K562 (cell line): ENCODE data around the gene CAMSAP2. TPM values are rescaled to one million over a fixed set of nuclear protein-coding genes. Genes with fewer than 3 reads are reported as not detected.

Source experiments
- ATAC-seq: fragments of 200-7000 bp; cut with Tn5 transposase; 3 replicates; pipeline ENCODE4 v1.9.1; 2020; ENCODE audit warnings: moderate library complexity
- BruUV-seq: library from RNA; stranded (reverse); fragments of 400-500 nt; replicated peaks from 2 replicates; lab custom pipeline; 2021; lab: Mats Ljungman, UMichigan
- CTCF ChIA-PET: fragments of 300-600 bp; formaldehyde crosslinking; extraction: SDS; loops from one replicate; lab custom pipeline; 2021; ENCODE audit warnings: low intra/inter-chr PET ratio; lab: Yijun Ruan, JAX
- POLR2A ChIA-PET: fragments of 300-600, 350-650 bp; sonication (Branson Sonifier 250); formaldehyde crosslinking; extraction: SDS; loops from one replicate; lab custom pipeline; 2021; ENCODE audit warnings: antibody characterized with exemption, inconsistent platforms; lab: Yijun Ruan, JAX
- DNase-seq, 4 experiments: peaks; one replicate each; pipeline versions ENCODE4 v3.0.0 to v3.0.0-alpha.2; 2011 to 2018; ENCODE audit warnings: low spot score in 3 of 4, mixed read lengths in 3 of 4; ENCODE audit errors: extremely low read depth in 1 of 4
- FAIRE-seq: peaks from 2 replicates; lab custom pipeline; 2011; peaks lifted over from hg19 to GRCh38; lab: Jason Lieb, UNC
- H2AFZ ChIP-seq: 2 replicates; pipeline ENCODE4 v1.6.0; 2011; ENCODE audit warnings: low read depth, low read length, control low read depth, inconsistent platforms
- H3K27ac ChIP-seq: fragments of 200-600 bp; 3 replicates; pipeline ENCODE4 v1.8.0; 2011; ENCODE audit warnings: low read depth, mild to moderate bottlenecking, control low read depth, inconsistent platforms, low read length, moderate library complexity, mixed read lengths; ENCODE audit errors: extremely low read depth
- H3K27me3 ChIP-seq, 2 experiments: fragments of 300-600 bp in 1 of 2; 2 replicates in 1 of 2; 3 replicates in 1 of 2; pipeline versions ENCODE4 v1.6.0 to v1.8.0; 2011; ENCODE audit warnings: inconsistent platforms in 2 of 2, low read length in 2 of 2, mild to moderate bottlenecking in 1 of 2, mixed read lengths in 1 of 2, moderate library complexity in 1 of 2; ENCODE audit not compliant: control insufficient read depth in 2 of 2, insufficient read depth in 2 of 2
- H3K36me3 ChIP-seq: fragments of 300-600 bp; 3 replicates; pipeline ENCODE4 v1.8.0; 2011; ENCODE audit warnings: mild to moderate bottlenecking, low read length, inconsistent platforms; ENCODE audit not compliant: control insufficient read depth, insufficient read depth
- H3K4me1 ChIP-seq, 2 experiments: fragments of 200-600 bp in 1 of 2; replicated peaks in 1 of 2; 2 replicates in 1 of 2; 3 replicates in 1 of 2; pipeline versions ENCODE4 v1.5.1 to v1.8.0; 2011; ENCODE audit warnings: inconsistent platforms in 2 of 2, low read length in 2 of 2, mild to moderate bottlenecking in 1 of 2, mixed read lengths in 1 of 2, moderate library complexity in 1 of 2; ENCODE audit not compliant: control insufficient read depth in 2 of 2, insufficient read depth in 2 of 2
- H3K4me2 ChIP-seq: 2 replicates; pipeline ENCODE4 v1.6.1; 2011; ENCODE audit warnings: low read length, control low read depth, inconsistent platforms, mixed read lengths; ENCODE audit not compliant: insufficient read depth
- H3K4me3 ChIP-seq: fragments of 200-600 bp; sonication (generic), shearing (Covaris generic); 2 replicates; pipeline ENCODE4 v1.5.1; 2016; ENCODE audit warnings: control low read depth, inconsistent platforms
- H3K79me2 ChIP-seq: fragments of 200-600 bp; 3 replicates; pipeline ENCODE4 v1.8.0; 2011; ENCODE audit warnings: low read length, inconsistent platforms; ENCODE audit not compliant: control insufficient read depth, insufficient read depth
- H3K9ac ChIP-seq, 2 experiments: 2 replicates each; pipeline versions ENCODE4 v1.6.0 to v1.6.1; 2011; ENCODE audit warnings: low read depth in 2 of 2, low read length in 2 of 2, control low read depth in 1 of 2, inconsistent platforms in 1 of 2, mild to moderate bottlenecking in 1 of 2, mixed read lengths in 1 of 2; ENCODE audit not compliant: insufficient read depth in 1 of 2
- H3K9me1 ChIP-seq: one replicate; pipeline ENCODE4 v1.6.0; 2011; ENCODE audit warnings: inconsistent platforms, mild to moderate bottlenecking, low read length, moderate library complexity; ENCODE audit not compliant: control insufficient read depth, insufficient read depth
- H3K9me3 ChIP-seq: replicated peaks from 2 replicates; pipeline ENCODE4 v1.5.1; 2011; ENCODE audit warnings: low read depth, low read length, inconsistent platforms; ENCODE audit not compliant: control insufficient read depth, insufficient read depth
- H4K20me1 ChIP-seq: replicated peaks from 2 replicates; pipeline ENCODE4 v1.6.1; 2011; ENCODE audit warnings: low read length, inconsistent platforms, mixed read lengths; ENCODE audit not compliant: control insufficient read depth, insufficient read depth
- GTF2F1 ChIP-seq: IDR thresholded peaks from 2 replicates; pipeline ENCODE4 v1.6.1; 2011; ENCODE audit warnings: low read depth, low read length, improper control_type of control experiment
- MED1 ChIP-seq: sonication (generic); formaldehyde crosslinking; IDR thresholded peaks from 2 replicates; pipeline ENCODE4 v1.8.1; 2023; ENCODE audit warnings: missing genetic modification reagents, borderline replicate concordance
- PCBP1 ChIP-seq: fragments of 200-400 bp; formaldehyde crosslinking; IDR thresholded peaks from 2 replicates; pipeline ENCODE4 v1.6.1; 2018; ENCODE audit warnings: mild to moderate bottlenecking, low read depth, low read length; ENCODE audit not compliant: poor library complexity, severe bottlenecking
- POLR3A ChIP-seq: IDR thresholded peaks from 2 replicates; pipeline ENCODE4 v1.6.1; 2011; ENCODE audit warnings: borderline replicate concordance, mild to moderate bottlenecking, moderate library complexity; ENCODE audit not compliant: insufficient read length, insufficient read depth; ENCODE audit errors: extremely low read depth
- WGBS: fragments of 100-300 bp; shearing (Covaris generic); methylation state at CpG from one replicate; pipeline ENCODE4 v1.1.6; 2016; ENCODE audit warnings: low coverage, mixed read lengths; ENCODE audit not compliant: insufficient coverage; ENCODE audit errors: missing lambda C conversion rate; 5-methylcytosine and 5-hydroxymethylcytosine counted together
- in situ Hi-C: fragments of 300-500 bp; cut with MboI; formaldehyde crosslinking; loops from 4 replicates; pipeline ENCODE4 v1.15.0; 2018; ENCODE audit warnings: inconsistent platforms, mixed read lengths
- intact Hi-C: fragments of 100-400 bp; cut with micrococcal nuclease; formaldehyde crosslinking; loops from 2 replicates; pipeline ENCODE4 v1.14.2; 2022
- polyA plus RNA-seq, 8 experiments: library from polyadenylated mRNA; depleted of rRNA in 4 of 8; stranded (reverse) in 5 of 8; unstranded in 3 of 8; fragments of >200 nt; fragmentation: Nextera tagmentation in 2 of 8; fragmentation: Illumina TruSeq in 1 of 8; extraction: Ambion mirVana in 2 of 8; extraction: Trizol in 1 of 8; gene quantifications; 2 replicates each; pipeline versions ENCODE4 v1.2.1 to v1.2.3, GENCODE V29; 2011 to 2014; ENCODE audit warnings: inconsistent platforms in 1 of 8, missing spikeins in 1 of 8
- total RNA-seq, 7 experiments: library from RNA; depleted of rRNA in 6 of 7; stranded (reverse); fragments of >200 nt in 6 of 7; fragmentation: Illumina TruSeq in 2 of 7; extraction: Trizol in 2 of 7; gene quantifications; 2 replicates each; pipeline versions ENCODE4 v1.2.1 to v1.2.3, GENCODE V29; 2011 to 2021; ENCODE audit warnings: low replicate concordance in 1 of 7
- TF ChIP-seq, protein P1 (sequence below): sonication (generic); formaldehyde crosslinking; IDR thresholded peaks from 2 replicates; pipeline ENCODE4 v1.8.1; 2023; ENCODE audit warnings: missing genetic modification reagents, mild to moderate bottlenecking, borderline replicate concordance
- TF ChIP-seq, protein P2 (sequence below): fragments of 200-400 bp; formaldehyde crosslinking; IDR thresholded peaks from 2 replicates; pipeline ENCODE4 v1.6.1; 2017; ENCODE audit warnings: mild to moderate bottlenecking, low read depth, low read length, moderate library complexity

CAMSAP2 gene
- total and polyA plus RNA-seq, 9 of the 15 experiments (the other 6 are each of a cell fraction or from before 2014, with no cell fraction given) = 1.4 to 7.5 (median 2.7) TPM

DNA sequence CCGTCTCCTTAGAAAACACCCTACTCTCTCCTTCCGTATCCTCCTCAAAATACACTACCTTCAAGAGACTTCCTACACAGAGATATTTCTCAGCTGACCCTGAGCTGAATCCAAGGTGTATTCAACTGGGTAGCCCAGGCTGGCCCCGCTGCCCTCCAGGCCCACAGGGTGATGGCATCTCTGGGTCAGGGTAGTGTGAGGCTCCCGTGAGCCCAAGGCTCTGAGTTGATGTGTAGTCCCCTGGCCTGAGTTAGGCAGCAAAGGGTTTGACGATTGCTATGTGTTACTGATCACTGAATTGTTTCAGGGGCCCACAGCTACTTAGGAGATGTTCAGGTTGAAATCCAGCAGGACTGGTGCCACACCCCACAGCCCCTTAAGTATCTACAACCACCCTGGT, 162.7 kb downstream of the CAMSAP2 start:
- no peaks in the 10 kb centered on the region for H3K9me1 ChIP-seq
- peaks cover 0 to 16% of the 10 kb centered on the region in 2 experiments; a peak in 1 of 5 replicates for H3K4me1 ChIP-seq
- H3K9me3 ChIP-seq = no peaks in the 10 kb centered on the region
- BruUV-seq = no TSS peak
- H3K27me3 ChIP-seq = peaks cover 47 to 81% of the 10 kb centered on the region in 2 experiments
- DNase-seq = no peak
- H3K27ac ChIP-seq = no peak overlapping the region
- in situ Hi-C loops = no loop called here
- FAIRE-seq = no peak
- 4% methylated on average over 5 of the region's 5 CpGs for WGBS
- H3K36me3 ChIP-seq = no peaks in the 10 kb centered on the region
- H3K9ac ChIP-seq = no peak overlapping the region
- TF ChIP-seq, protein P1, sequence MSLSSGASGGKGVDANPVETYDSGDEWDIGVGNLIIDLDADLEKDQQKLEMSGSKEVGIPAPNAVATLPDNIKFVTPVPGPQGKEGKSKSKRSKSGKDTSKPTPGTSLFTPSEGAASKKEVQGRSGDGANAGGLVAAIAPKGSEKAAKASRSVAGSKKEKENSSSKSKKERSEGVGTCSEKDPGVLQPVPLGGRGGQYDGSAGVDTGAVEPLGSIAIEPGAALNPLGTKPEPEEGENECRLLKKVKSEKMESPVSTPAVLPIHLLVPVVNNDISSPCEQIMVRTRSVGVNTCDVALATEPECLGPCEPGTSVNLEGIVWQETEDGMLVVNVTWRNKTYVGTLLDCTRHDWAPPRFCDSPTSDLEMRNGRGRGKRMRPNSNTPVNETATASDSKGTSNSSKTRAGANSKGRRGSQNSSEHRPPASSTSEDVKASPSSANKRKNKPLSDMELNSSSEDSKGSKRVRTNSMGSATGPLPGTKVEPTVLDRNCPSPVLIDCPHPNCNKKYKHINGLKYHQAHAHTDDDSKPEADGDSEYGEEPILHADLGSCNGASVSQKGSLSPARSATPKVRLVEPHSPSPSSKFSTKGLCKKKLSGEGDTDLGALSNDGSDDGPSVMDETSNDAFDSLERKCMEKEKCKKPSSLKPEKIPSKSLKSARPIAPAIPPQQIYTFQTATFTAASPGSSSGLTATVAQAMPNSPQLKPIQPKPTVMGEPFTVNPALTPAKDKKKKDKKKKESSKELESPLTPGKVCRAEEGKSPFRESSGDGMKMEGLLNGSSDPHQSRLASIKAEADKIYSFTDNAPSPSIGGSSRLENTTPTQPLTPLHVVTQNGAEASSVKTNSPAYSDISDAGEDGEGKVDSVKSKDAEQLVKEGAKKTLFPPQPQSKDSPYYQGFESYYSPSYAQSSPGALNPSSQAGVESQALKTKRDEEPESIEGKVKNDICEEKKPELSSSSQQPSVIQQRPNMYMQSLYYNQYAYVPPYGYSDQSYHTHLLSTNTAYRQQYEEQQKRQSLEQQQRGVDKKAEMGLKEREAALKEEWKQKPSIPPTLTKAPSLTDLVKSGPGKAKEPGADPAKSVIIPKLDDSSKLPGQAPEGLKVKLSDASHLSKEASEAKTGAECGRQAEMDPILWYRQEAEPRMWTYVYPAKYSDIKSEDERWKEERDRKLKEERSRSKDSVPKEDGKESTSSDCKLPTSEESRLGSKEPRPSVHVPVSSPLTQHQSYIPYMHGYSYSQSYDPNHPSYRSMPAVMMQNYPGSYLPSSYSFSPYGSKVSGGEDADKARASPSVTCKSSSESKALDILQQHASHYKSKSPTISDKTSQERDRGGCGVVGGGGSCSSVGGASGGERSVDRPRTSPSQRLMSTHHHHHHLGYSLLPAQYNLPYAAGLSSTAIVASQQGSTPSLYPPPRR (CRISPR knock-in tag) = no peak
- TF ChIP-seq MED1 (CRISPR knock-in tag) (no peak), PCBP1 (no peak), POLR3A (no peak), GTF2F1 (no peak)
- TF ChIP-seq, protein P2, sequence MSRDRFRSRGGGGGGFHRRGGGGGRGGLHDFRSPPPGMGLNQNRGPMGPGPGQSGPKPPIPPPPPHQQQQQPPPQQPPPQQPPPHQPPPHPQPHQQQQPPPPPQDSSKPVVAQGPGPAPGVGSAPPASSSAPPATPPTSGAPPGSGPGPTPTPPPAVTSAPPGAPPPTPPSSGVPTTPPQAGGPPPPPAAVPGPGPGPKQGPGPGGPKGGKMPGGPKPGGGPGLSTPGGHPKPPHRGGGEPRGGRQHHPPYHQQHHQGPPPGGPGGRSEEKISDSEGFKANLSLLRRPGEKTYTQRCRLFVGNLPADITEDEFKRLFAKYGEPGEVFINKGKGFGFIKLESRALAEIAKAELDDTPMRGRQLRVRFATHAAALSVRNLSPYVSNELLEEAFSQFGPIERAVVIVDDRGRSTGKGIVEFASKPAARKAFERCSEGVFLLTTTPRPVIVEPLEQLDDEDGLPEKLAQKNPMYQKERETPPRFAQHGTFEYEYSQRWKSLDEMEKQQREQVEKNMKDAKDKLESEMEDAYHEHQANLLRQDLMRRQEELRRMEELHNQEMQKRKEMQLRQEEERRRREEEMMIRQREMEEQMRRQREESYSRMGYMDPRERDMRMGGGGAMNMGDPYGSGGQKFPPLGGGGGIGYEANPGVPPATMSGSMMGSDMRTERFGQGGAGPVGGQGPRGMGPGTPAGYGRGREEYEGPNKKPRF = no peak
- ChIA-PET CTCF (interaction anchor here (0.6 kb wide), 1 partner anchor 297 kb away, joined by 4 read pairs; no protein-coding TSS in a partner anchor), POLR2A (interaction anchor here (0.6 to 1.5 kb wide), 4 partner anchors 10 to 420 kb away, joined by 3 to 7 read pairs (median 3); no protein-coding TSS in a partner anchor)
- ATAC-seq = no peak
- H3K4me3 ChIP-seq = no peak overlapping the region
- H3K79me2 ChIP-seq = no peaks in the 10 kb centered on the region
- H2AFZ ChIP-seq = no peak overlapping the region
- no peak overlapping the region for H3K4me2 ChIP-seq
- intact Hi-C loops = no loop called here
- peaks cover 16% of the 10 kb centered on the region for H4K20me1 ChIP-seq
